ENCODE results near the gene RHBDF2.
"Not testable (repeated sequence)": the region's sequence is repeated elsewhere in the genome, so short reads cannot be mapped to it uniquely, and the experiment has no call there.

RHBDF2 gene

DNA sequence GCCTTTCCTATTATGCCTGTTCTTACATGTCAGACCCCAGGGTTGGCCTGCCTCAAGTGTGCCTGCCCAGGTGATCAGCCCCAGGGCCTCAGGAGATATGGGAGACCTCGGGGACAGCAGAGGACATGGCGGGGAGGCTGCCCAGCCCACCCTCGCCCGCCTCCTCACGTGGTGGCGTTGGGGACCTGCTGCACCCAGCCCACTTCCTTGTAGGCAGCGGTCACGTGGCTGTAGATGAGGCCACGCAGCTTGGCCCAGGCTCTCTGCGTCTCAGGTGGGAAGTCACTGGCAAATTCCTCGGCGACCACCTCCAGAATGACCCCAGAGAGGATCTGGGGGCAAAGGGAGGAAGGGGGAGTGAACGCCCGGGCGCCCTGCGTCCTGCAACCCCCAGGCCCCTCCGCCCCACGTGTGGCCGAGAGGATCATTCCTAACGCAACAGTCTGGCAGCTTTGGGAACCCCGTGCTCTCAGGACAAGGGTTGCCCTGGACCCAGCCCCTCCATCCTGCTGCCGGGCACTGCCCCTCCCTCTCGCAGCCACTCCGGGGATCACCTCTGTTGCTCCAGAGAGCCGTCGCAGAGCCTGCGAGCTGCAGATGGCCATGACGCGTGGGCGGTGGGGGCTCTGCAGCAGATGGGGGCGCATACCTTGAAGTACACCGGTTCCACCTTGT is 29.7 kb upstream of the RHBDF2 start:
- WGBS (ENCODE audit: insufficient coverage, insufficient read length): no CpG with 5 or more reads among the region's 32 CpGs
- Histone ChIP-seq H3K27me3 (ENCODE audit: control insufficient read depth, insufficient read depth, low read length) (no peaks in the 10 kb centered on the region), H3K36me3 (ENCODE audit: control insufficient read depth, insufficient read depth, low read length) (no peaks in the 10 kb centered on the region; the same call in 1 of the 2 replicates), H3K4me3 (ENCODE audit: low read length) (no peak overlapping the region), H3K4me1 (ENCODE audit: control insufficient read depth, insufficient read depth, low read length) (peaks cover 4% of the 10 kb centered on the region), H3K27ac (ENCODE audit: low read length) (no peak overlapping the region), H3K9me3 (ENCODE audit: control insufficient read depth, insufficient read depth, low read length) (no peaks in the 10 kb centered on the region)
- DNase-seq (ENCODE audit: low read depth, low spot score): no peak

DNA sequence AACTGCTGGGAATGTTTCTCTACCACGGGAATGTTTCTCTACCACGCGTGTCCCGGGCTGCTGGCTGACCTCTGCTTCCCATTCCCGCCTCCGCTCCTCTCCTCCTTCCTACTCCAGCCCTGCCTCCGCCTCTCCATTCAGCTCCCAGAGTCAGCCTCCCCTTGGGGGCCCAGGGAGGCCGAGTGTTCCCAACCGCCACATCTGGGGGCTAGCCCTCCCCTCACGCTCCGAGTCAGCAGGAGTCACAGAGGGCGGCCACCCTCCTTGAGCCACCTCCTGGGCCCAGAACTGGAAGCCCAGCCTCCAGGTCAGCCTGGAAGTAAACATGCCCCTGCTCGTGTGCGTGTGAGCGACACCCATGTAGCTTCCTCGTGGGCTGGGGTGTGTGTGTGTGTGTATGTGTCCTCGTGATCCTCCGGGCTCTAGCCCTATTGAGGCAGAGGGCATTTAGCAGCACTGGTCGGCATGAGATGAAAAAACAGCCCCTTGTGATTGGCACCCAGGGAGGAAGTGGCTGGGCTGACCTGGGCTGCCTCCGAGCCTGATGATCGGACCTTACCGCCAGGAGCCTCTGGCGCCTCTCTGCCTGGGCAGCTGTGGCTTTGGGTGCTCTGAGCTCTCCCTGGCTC is 29.0 kb upstream of the RHBDF2 start:
- WGBS (ENCODE audit: insufficient coverage, insufficient read length): no CpG with 5 or more reads among the region's 23 CpGs
- Histone ChIP-seq H3K9me3 (ENCODE audit: control insufficient read depth, insufficient read depth, low read length) (no peaks in the 10 kb centered on the region), H3K27me3 (ENCODE audit: control insufficient read depth, insufficient read depth, low read length) (no peaks in the 10 kb centered on the region), H3K27ac (ENCODE audit: low read length) (no peak overlapping the region), H3K4me1 (ENCODE audit: control insufficient read depth, insufficient read depth, low read length) (peaks cover 4% of the 10 kb centered on the region), H3K36me3 (ENCODE audit: control insufficient read depth, insufficient read depth, low read length) (no peaks in the 10 kb centered on the region; the same call in 1 of the 2 replicates), H3K4me3 (ENCODE audit: low read length) (no peak overlapping the region)
- DNase-seq (ENCODE audit: low read depth, low spot score): no peak

DNA sequence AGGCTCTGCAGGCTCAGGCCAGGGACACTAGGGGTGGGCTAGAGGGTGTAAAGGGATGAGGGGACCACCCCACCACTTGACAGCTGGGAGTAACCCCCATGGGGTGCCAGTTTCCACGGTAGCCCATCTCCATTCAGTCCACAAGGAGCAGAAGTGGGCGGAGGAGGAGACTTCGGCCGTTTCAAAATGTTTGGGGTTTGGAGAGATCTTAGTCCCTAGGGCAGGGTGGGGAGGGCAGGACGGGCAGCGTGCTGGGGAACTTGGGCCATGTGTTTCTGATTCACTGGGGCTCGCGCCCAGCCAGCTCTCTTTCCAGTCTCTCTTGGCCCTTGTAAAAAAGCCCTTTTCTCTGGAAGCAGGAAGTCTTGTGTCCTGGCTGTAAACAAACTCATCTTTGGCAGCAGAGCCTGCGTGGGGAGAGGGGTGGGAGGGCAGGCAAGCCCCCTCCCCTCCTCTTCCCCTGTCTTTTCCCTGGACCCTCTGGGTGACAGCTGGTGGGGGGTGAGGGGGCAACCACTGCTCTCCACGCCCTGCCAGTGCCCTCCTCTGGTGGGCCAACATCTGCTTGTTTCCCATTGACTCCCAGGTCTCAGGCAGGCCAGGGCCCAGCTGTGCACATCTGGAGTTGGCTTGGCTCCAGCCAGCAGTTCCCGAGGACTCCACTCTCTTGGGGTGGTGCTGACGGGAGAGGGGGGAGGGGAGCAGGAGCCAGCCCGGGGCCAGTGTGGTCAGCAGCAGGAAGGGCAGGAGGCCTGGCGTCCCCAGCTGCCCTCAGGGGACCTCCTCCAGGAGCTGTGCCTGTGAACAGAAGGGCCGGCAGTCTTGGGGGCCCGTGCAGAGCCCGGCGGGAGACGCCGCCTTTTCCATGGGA is 28.2 kb upstream of the RHBDF2 start:
- Histone ChIP-seq H3K4me3 (ENCODE audit: low read length) (no peak overlapping the region), H3K27me3 (ENCODE audit: control insufficient read depth, insufficient read depth, low read length) (no peaks in the 10 kb centered on the region), H3K9me3 (ENCODE audit: control insufficient read depth, insufficient read depth, low read length) (no peaks in the 10 kb centered on the region), H3K27ac (ENCODE audit: low read length) (no peak overlapping the region), H3K4me1 (ENCODE audit: control insufficient read depth, insufficient read depth, low read length) (peaks cover 4% of the 10 kb centered on the region), H3K36me3 (ENCODE audit: control insufficient read depth, insufficient read depth, low read length) (no peaks in the 10 kb centered on the region; the same call in 1 of the 2 replicates)
- no CpG with 5 or more reads among the region's 20 CpGs for WGBS (ENCODE audit: insufficient coverage, insufficient read length)
- no peak for DNase-seq (ENCODE audit: low read depth, low spot score)

DNA sequence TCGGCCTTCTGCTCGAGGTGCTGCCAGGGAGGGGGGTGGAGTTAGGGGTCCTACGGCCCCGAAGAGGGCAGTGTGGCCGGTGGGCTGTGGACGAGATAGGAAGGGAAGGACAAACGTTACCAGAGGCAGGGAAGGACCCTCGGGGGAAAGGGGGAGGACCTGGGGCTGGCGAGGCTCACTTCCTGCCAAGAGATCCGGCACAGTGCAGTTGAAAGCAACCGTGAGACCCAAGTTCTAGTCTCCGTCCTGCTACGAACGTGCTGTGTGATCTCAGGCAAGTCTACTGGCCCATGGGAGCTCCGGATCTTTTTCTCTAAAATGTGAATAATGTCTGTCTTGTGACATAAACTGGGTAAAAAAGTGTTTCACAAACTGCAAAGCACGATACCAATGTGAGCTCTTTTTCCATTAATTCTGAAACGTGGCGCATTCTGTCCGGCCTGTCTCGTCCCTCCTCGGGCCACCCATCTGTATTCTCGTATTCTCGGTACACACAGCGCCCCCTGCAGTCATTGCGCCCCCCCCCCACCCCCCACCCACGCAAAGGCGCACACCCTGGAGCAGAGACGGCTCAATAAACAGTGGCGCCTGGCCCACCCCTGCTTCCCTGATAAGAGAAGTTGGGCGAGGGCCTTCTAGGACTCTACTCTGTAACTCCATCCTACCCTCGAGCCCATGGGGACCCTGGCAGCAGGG is 27.5 kb upstream of the RHBDF2 start:
- no peak overlapping the region for H3K27ac ChIP-seq (ENCODE audit: low read length)
- DNase-seq (ENCODE audit: low read depth, low spot score): no peak
- H3K9me3 ChIP-seq (ENCODE audit: control insufficient read depth, insufficient read depth, low read length): no peaks in the 10 kb centered on the region
- no CpG with 5 or more reads among the region's 31 CpGs for WGBS (ENCODE audit: insufficient coverage, insufficient read length)
- no peak overlapping the region for H3K4me3 ChIP-seq (ENCODE audit: low read length)
- no peaks in the 10 kb centered on the region; the same call in 1 of the 2 replicates for H3K36me3 ChIP-seq (ENCODE audit: control insufficient read depth, insufficient read depth, low read length)
- no peaks in the 10 kb centered on the region for H3K27me3 ChIP-seq (ENCODE audit: control insufficient read depth, insufficient read depth, low read length)
- H3K4me1 ChIP-seq (ENCODE audit: control insufficient read depth, insufficient read depth, low read length): peaks cover 4% of the 10 kb centered on the region

DNA sequence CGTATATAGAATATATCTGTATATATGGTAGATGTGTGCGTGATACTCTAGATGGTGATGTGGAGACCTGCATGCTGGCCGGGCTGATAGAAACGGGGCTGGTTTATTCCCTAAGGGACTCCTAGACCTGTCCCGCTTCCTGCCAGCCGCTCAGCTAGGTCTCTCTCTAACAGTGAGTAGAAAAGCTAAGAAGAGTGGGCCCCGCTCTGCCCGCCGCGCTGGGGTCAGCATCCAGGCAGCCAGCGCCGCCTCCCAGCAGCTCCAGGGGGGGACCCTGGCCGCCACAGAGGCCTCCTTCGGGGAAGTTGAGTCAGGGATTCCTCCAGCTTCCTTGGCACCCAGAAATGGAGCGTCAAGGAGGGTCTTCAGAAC is 26.9 kb upstream of the RHBDF2 start:
- Histone ChIP-seq H3K4me1 (ENCODE audit: control insufficient read depth, insufficient read depth, low read length) (peaks cover 5% of the 10 kb centered on the region), H3K27ac (ENCODE audit: low read length) (no peak overlapping the region), H3K4me3 (ENCODE audit: low read length) (no peak overlapping the region), H3K27me3 (ENCODE audit: control insufficient read depth, insufficient read depth, low read length) (no peaks in the 10 kb centered on the region), H3K36me3 (ENCODE audit: control insufficient read depth, insufficient read depth, low read length) (no peaks in the 10 kb centered on the region; the same call in 1 of the 2 replicates), H3K9me3 (ENCODE audit: control insufficient read depth, insufficient read depth, low read length) (no peaks in the 10 kb centered on the region)
- no peak for DNase-seq (ENCODE audit: low read depth, low spot score)
- no CpG with 5 or more reads among the region's 15 CpGs for WGBS (ENCODE audit: insufficient coverage, insufficient read length)

DNA sequence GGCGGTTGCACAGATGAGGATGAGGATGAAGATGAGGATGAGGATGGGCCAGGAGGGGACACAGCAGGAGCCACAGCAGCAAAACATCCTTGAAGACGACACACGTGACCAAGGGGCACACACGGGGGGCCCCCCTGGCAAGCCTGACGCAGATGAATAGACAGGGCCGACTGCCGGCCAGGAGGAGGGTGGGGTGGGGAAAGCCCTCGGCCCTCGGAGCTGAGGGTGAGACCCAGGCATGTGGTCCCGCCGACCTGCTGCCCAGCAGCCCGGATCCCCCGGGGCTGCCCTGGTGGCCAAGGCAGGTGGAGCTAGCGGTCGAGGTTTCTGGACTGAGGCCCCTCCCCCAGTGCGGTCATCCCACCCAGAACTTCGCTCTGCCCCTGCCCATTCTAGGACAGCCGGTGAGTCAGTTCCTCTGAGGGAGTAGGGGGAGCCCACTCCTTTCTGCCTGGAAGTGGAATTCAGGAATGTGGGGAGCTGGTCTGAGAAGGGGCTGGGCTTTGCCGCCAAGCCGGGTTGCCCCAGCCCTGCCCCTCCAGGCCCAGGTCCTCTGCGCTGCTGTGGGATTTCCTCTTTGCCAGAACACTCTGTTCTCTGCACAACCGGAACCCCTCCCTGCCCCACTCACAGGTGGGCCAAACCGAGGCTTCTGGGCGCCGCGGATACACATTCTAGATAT is 26.3 kb upstream of the RHBDF2 start:
- Histone ChIP-seq H3K4me1 (ENCODE audit: control insufficient read depth, insufficient read depth, low read length) (peaks cover 5% of the 10 kb centered on the region), H3K4me3 (ENCODE audit: low read length) (no peak overlapping the region), H3K36me3 (ENCODE audit: control insufficient read depth, insufficient read depth, low read length) (no peaks in the 10 kb centered on the region; the same call in 1 of the 2 replicates), H3K9me3 (ENCODE audit: control insufficient read depth, insufficient read depth, low read length) (no peaks in the 10 kb centered on the region), H3K27me3 (ENCODE audit: control insufficient read depth, insufficient read depth, low read length) (no peaks in the 10 kb centered on the region), H3K27ac (ENCODE audit: low read length) (no peak overlapping the region)
- DNase-seq (ENCODE audit: low read depth, low spot score): no peak
- WGBS (ENCODE audit: insufficient coverage, insufficient read length): no CpG with 5 or more reads among the region's 26 CpGs

DNA sequence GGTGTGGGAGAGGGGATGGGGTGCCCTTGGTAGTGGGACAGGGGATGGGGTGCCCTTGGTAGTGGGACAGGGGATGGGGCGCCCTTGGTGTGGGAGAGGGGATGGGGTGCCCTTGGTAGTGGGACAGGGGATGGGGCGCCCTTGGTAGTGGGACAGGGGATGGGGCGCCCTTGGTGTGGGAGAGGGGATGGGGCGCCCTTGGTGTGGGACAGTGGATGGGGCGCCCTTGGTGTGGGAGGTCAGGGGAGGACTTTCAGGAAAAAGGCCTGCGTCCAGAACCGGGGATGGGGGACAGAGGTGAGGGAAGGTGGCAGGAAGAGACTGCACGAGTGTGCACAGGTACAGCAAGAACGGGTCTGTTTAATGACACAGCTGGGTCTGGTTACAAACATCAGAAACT is 25.8 kb upstream of the RHBDF2 start:
- not testable (repeated sequence) for H3K9me3 ChIP-seq (ENCODE audit: control insufficient read depth, insufficient read depth, low read length); H3K4me1 ChIP-seq (ENCODE audit: control insufficient read depth, insufficient read depth, low read length); H3K27me3 ChIP-seq (ENCODE audit: control insufficient read depth, insufficient read depth, low read length); H3K36me3 ChIP-seq (ENCODE audit: control insufficient read depth, insufficient read depth, low read length); H3K4me3 ChIP-seq (ENCODE audit: low read length); DNase-seq (ENCODE audit: low read depth, low spot score); H3K27ac ChIP-seq (ENCODE audit: low read length)
- WGBS (ENCODE audit: insufficient coverage, insufficient read length): no CpG with 5 or more reads among the region's 9 CpGs

DNA sequence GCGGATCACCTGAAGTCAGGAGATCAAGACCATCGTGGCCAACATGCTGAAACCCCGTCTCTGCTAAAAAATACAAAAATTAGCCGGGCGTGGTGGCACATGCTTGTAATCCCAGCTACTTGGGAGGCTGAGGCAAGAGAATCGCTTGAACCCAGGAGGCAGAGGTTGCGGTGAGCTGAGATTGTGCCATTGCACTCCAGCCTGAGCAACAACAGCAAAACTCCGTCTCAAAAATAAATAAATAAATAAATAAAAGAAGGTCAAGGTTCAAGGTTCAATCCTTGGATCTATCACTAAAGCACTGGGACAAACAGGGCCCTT is 24.2 kb upstream of the RHBDF2 start:
- not testable (repeated sequence) for H3K9me3 ChIP-seq (ENCODE audit: control insufficient read depth, insufficient read depth, low read length); H3K36me3 ChIP-seq (ENCODE audit: control insufficient read depth, insufficient read depth, low read length); H3K27me3 ChIP-seq (ENCODE audit: control insufficient read depth, insufficient read depth, low read length); H3K4me3 ChIP-seq (ENCODE audit: low read length); H3K27ac ChIP-seq (ENCODE audit: low read length); H3K4me1 ChIP-seq (ENCODE audit: control insufficient read depth, insufficient read depth, low read length); DNase-seq (ENCODE audit: low read depth, low spot score)
- WGBS (ENCODE audit: insufficient coverage, insufficient read length): no CpG with 5 or more reads among the region's 8 CpGs

DNA sequence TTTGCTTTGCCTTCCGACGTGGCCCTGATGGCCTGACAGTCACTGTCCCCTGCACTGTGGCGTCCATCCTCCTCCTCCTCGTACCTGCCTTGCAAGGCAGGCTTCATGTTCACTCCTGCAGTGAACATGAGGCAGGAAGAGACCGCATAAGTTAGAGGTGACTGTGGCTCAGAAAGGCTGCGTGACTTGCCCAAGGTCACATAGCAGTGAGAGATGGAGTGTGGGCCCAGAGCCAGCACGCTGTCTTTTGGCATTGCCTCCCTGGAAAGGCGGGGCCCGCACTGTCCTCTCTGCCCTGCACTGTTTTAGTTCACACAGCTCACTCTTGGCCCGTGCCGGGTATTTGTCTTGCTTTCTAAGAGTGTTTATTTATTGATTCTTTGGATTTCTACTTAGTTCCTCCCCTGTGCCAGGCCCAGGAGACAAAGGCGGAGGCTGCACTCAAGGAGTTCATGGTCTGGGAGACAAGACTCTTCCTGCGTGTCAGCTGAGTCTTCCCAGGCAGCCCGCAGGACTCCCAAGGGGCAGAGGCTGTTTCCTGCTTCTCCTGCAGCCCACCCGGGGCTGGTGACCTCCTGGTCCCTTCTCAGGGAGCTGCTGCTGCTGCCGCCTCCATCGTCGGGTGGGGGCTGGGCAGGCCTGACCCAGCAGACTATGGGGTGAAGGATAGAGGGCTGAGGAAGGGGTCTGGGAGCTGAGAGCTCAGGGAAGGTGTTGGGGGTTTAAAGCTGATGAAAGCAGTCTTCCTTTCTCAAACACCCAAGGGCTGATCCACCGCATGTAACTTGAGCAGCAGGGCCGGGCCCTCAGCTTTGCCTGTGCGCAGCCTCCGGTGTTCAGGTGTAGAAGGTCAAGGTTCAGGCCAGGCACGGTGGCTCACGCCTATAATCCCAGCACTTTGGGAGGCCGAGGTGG is 23.6 kb upstream of the RHBDF2 start:
- no peaks in the 10 kb centered on the region for H3K9me3 ChIP-seq (ENCODE audit: control insufficient read depth, insufficient read depth, low read length)
- no CpG with 5 or more reads among the region's 25 CpGs for WGBS (ENCODE audit: insufficient coverage, insufficient read length)
- H3K27ac ChIP-seq (ENCODE audit: low read length): no peak overlapping the region
- H3K4me1 ChIP-seq (ENCODE audit: control insufficient read depth, insufficient read depth, low read length): peaks cover 5% of the 10 kb centered on the region
- no peak for DNase-seq (ENCODE audit: low read depth, low spot score)
- H3K4me3 ChIP-seq (ENCODE audit: low read length): no peak overlapping the region
- no peaks in the 10 kb centered on the region for H3K36me3 ChIP-seq (ENCODE audit: control insufficient read depth, insufficient read depth, low read length)
- no peaks in the 10 kb centered on the region for H3K27me3 ChIP-seq (ENCODE audit: control insufficient read depth, insufficient read depth, low read length)

All from iPS DF 6.9 (cell line).